K562 (cell line): ENCODE measurements around the gene LPAR2. TPM values are rescaled to one million over a fixed set of nuclear protein-coding genes. Genes with fewer than 3 reads are reported as not detected.

ENCODE experiments used
- ATAC-seq: fragments of 200-7000 bp; cut with Tn5 transposase; 3 replicates; pipeline ENCODE4 v1.9.1; 2020; ENCODE audit warnings: moderate library complexity
- BruUV-seq: library from RNA; stranded (reverse); fragments of 400-500 nt; replicated peaks from 2 replicates; lab custom pipeline; 2021; lab: Mats Ljungman, UMichigan
- CTCF ChIA-PET: fragments of 300-600 bp; formaldehyde crosslinking; extraction: SDS; loops from one replicate; lab custom pipeline; 2021; ENCODE audit warnings: low intra/inter-chr PET ratio; lab: Yijun Ruan, JAX
- POLR2A ChIA-PET: fragments of 300-600, 350-650 bp; sonication (Branson Sonifier 250); formaldehyde crosslinking; extraction: SDS; loops from one replicate; lab custom pipeline; 2021; ENCODE audit warnings: antibody characterized with exemption, inconsistent platforms; lab: Yijun Ruan, JAX
- DNase-seq, 4 experiments: peaks; one replicate each; pipeline versions ENCODE4 v3.0.0 to v3.0.0-alpha.2; 2011 to 2018; ENCODE audit warnings: low spot score in 3 of 4, mixed read lengths in 3 of 4; ENCODE audit errors: extremely low read depth in 1 of 4
- FAIRE-seq: peaks from 2 replicates; lab custom pipeline; 2011; peaks lifted over from hg19 to GRCh38; lab: Jason Lieb, UNC
- H2AFZ ChIP-seq: 2 replicates; pipeline ENCODE4 v1.6.0; 2011; ENCODE audit warnings: low read depth, low read length, control low read depth, inconsistent platforms
- H3K27ac ChIP-seq: fragments of 200-600 bp; 3 replicates; pipeline ENCODE4 v1.8.0; 2011; ENCODE audit warnings: low read depth, mild to moderate bottlenecking, control low read depth, inconsistent platforms, low read length, moderate library complexity, mixed read lengths; ENCODE audit errors: extremely low read depth
- H3K27me3 ChIP-seq, 2 experiments: fragments of 300-600 bp in 1 of 2; 2 replicates in 1 of 2; 3 replicates in 1 of 2; pipeline versions ENCODE4 v1.6.0 to v1.8.0; 2011; ENCODE audit warnings: inconsistent platforms in 2 of 2, low read length in 2 of 2, mild to moderate bottlenecking in 1 of 2, mixed read lengths in 1 of 2, moderate library complexity in 1 of 2; ENCODE audit not compliant: control insufficient read depth in 2 of 2, insufficient read depth in 2 of 2
- H3K36me3 ChIP-seq: fragments of 300-600 bp; 3 replicates; pipeline ENCODE4 v1.8.0; 2011; ENCODE audit warnings: mild to moderate bottlenecking, low read length, inconsistent platforms; ENCODE audit not compliant: control insufficient read depth, insufficient read depth
- H3K4me1 ChIP-seq, 2 experiments: fragments of 200-600 bp in 1 of 2; replicated peaks in 1 of 2; 2 replicates in 1 of 2; 3 replicates in 1 of 2; pipeline versions ENCODE4 v1.5.1 to v1.8.0; 2011; ENCODE audit warnings: inconsistent platforms in 2 of 2, low read length in 2 of 2, mild to moderate bottlenecking in 1 of 2, mixed read lengths in 1 of 2, moderate library complexity in 1 of 2; ENCODE audit not compliant: control insufficient read depth in 2 of 2, insufficient read depth in 2 of 2
- H3K4me2 ChIP-seq: 2 replicates; pipeline ENCODE4 v1.6.1; 2011; ENCODE audit warnings: low read length, control low read depth, inconsistent platforms, mixed read lengths; ENCODE audit not compliant: insufficient read depth
- H3K4me3 ChIP-seq: fragments of 200-600 bp; sonication (generic), shearing (Covaris generic); 2 replicates; pipeline ENCODE4 v1.5.1; 2016; ENCODE audit warnings: control low read depth, inconsistent platforms
- H3K79me2 ChIP-seq: fragments of 200-600 bp; 3 replicates; pipeline ENCODE4 v1.8.0; 2011; ENCODE audit warnings: low read length, inconsistent platforms; ENCODE audit not compliant: control insufficient read depth, insufficient read depth
- H3K9ac ChIP-seq, 2 experiments: 2 replicates each; pipeline versions ENCODE4 v1.6.0 to v1.6.1; 2011; ENCODE audit warnings: low read depth in 2 of 2, low read length in 2 of 2, control low read depth in 1 of 2, inconsistent platforms in 1 of 2, mild to moderate bottlenecking in 1 of 2, mixed read lengths in 1 of 2; ENCODE audit not compliant: insufficient read depth in 1 of 2
- H3K9me1 ChIP-seq: one replicate; pipeline ENCODE4 v1.6.0; 2011; ENCODE audit warnings: inconsistent platforms, mild to moderate bottlenecking, low read length, moderate library complexity; ENCODE audit not compliant: control insufficient read depth, insufficient read depth
- H3K9me3 ChIP-seq: replicated peaks from 2 replicates; pipeline ENCODE4 v1.5.1; 2011; ENCODE audit warnings: low read depth, low read length, inconsistent platforms; ENCODE audit not compliant: control insufficient read depth, insufficient read depth
- H4K20me1 ChIP-seq: replicated peaks from 2 replicates; pipeline ENCODE4 v1.6.1; 2011; ENCODE audit warnings: low read length, inconsistent platforms, mixed read lengths; ENCODE audit not compliant: control insufficient read depth, insufficient read depth
- ARID1B ChIP-seq: fragments of 450-650 bp; IDR thresholded peaks from 2 replicates; pipeline ENCODE4 v1.6.1; 2016; ENCODE audit warnings: antibody characterized with exemption, mild to moderate bottlenecking, inconsistent platforms
- FOXK1 ChIP-seq: sonication (generic); formaldehyde crosslinking; IDR thresholded peaks from 2 replicates; pipeline ENCODE4 v1.8.0; 2022; ENCODE audit warnings: missing genetic modification reagents, mild to moderate bottlenecking, borderline replicate concordance
- GTF2F1 ChIP-seq: IDR thresholded peaks from 2 replicates; pipeline ENCODE4 v1.6.1; 2011; ENCODE audit warnings: low read depth, low read length, improper control_type of control experiment
- HNRNPUL1 ChIP-seq: fragments of 200-400 bp; formaldehyde crosslinking; IDR thresholded peaks from 2 replicates; pipeline ENCODE4 v1.6.1; 2017; ENCODE audit warnings: low read length
- POLR2AphosphoS2 ChIP-seq: IDR thresholded peaks from 2 replicates; pipeline ENCODE4 v1.6.1; 2012; ENCODE audit warnings: low read length, improper control_type of control experiment
- POLR2G ChIP-seq: fragments of 200-400 bp; formaldehyde crosslinking; IDR thresholded peaks from 2 replicates; pipeline ENCODE4 v1.6.1; 2017; ENCODE audit warnings: low read depth, mild to moderate bottlenecking, antibody characterized with exemption, low read length, moderate library complexity
- RBFOX2 ChIP-seq: fragments of 200-400 bp; formaldehyde crosslinking; IDR thresholded peaks from 2 replicates; pipeline ENCODE4 v1.6.1; 2017; ENCODE audit warnings: low read depth, mild to moderate bottlenecking, low read length, moderate library complexity
- ZFP30 ChIP-seq: fragments of 250-450 bp; sonication (Bioruptor Pico); IDR thresholded peaks from 2 replicates; pipeline ENCODE4 v1.8.0; 2022; ENCODE audit warnings: moderate library complexity, mild to moderate bottlenecking, inconsistent platforms, borderline replicate concordance
- ZNF507 ChIP-seq: conservative IDR thresholded peaks from 2 replicates; pipeline ENCODE4 v1.6.1; 2017; ENCODE audit warnings: missing genetic modification characterization, missing compliant biosample characterization
- WGBS: fragments of 100-300 bp; shearing (Covaris generic); methylation state at CpG from one replicate; pipeline ENCODE4 v1.1.6; 2016; ENCODE audit warnings: low coverage, mixed read lengths; ENCODE audit not compliant: insufficient coverage; ENCODE audit errors: missing lambda C conversion rate; 5-methylcytosine and 5-hydroxymethylcytosine counted together
- in situ Hi-C: fragments of 300-500 bp; cut with MboI; formaldehyde crosslinking; loops from 4 replicates; pipeline ENCODE4 v1.15.0; 2018; ENCODE audit warnings: inconsistent platforms, mixed read lengths
- intact Hi-C: fragments of 100-400 bp; cut with micrococcal nuclease; formaldehyde crosslinking; loops from 2 replicates; pipeline ENCODE4 v1.14.2; 2022
- polyA plus RNA-seq, 8 experiments: library from polyadenylated mRNA; depleted of rRNA in 4 of 8; stranded (reverse) in 5 of 8; unstranded in 3 of 8; fragments of >200 nt; fragmentation: Nextera tagmentation in 2 of 8; fragmentation: Illumina TruSeq in 1 of 8; extraction: Ambion mirVana in 2 of 8; extraction: Trizol in 1 of 8; gene quantifications; 2 replicates each; pipeline versions ENCODE4 v1.2.1 to v1.2.3, GENCODE V29; 2011 to 2014; ENCODE audit warnings: inconsistent platforms in 1 of 8, missing spikeins in 1 of 8
- total RNA-seq, 7 experiments: library from RNA; depleted of rRNA in 6 of 7; stranded (reverse); fragments of >200 nt in 6 of 7; fragmentation: Illumina TruSeq in 2 of 7; extraction: Trizol in 2 of 7; gene quantifications; 2 replicates each; pipeline versions ENCODE4 v1.2.1 to v1.2.3, GENCODE V29; 2011 to 2021; ENCODE audit warnings: low replicate concordance in 1 of 7
- TF ChIP-seq, protein P1 (sequence below): sonication (generic); formaldehyde crosslinking; IDR thresholded peaks from 2 replicates; pipeline ENCODE4 v1.8.1; 2023; ENCODE audit warnings: mild to moderate bottlenecking, missing genetic modification reagents

The LPAR2 gene
- total and polyA plus RNA-seq, 9 of the 15 experiments (the other 6 are each of a cell fraction or from before 2014, with no cell fraction given) = 0.63 to 13.8 (median 4.4) TPM

DNA sequence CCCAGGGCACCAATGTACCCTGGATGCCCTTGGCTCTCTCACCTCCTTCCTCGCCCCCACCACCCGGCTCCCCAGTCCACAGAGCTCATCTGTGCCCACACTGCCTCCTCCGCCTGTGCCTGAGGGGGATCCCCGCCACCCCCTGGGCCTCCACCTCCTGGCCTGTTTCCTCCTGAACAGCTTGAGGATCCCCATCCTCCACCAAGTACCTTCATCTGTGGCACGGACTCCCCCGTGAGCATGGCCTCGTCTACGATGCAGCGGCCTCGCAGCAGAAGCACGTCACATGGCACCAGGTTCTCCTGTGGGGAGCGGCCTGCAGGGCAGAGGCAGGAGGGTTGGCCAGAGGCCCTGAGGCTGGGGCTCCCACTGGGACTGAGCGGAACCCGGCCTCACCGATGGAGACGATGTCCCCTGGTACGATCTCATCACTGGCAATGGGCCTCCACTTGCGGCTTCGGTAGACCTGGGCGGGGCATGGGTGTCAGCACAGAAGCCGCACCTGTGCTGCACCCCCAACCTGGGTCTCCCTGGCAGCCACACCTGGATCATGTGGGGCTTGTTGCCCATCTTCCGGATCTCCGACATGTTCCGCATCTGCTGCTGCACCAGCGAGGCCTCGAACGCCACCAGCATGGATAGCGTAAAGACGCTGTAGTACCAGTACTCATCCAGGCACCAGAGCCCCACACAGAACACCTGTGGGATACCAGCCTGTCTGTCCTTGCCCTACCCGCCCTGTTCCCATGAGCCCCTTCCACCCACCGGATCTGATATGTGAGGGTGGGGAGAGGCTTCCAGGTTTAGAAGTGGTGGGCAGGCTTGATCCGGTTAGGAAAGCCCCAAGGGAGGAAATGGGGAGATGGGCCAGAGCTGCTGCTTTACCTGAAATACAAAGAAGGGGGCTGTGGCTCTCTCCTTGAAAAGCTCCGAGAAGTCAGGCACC, 28.7 kb upstream of the LPAR2 start:
- 98% methylated on average over 25 of the region's 33 CpGs for WGBS
- Histone ChIP-seq H3K4me2 (no peak overlapping the region), H3K27me3 (no peaks in the 10 kb centered on the region), H3K79me2 (peaks cover 15% of the 10 kb centered on the region), H3K27ac (no peak overlapping the region), H3K4me3 (no peak overlapping the region), H2AFZ (no peak overlapping the region), H3K4me1 (peaks cover 2 to 14% of the 10 kb centered on the region in 2 experiments; a peak in 4 of 5 replicates), H3K9me3 (no peaks in the 10 kb centered on the region), H3K9me1 (no peaks in the 10 kb centered on the region)
- ATAC-seq (no peak), DNase-seq (peak in 1 of 4 experiments; percentile 9), FAIRE-seq (no peak)
- ChIA-PET CTCF (no interaction called here), POLR2A (interaction anchor here (0.6 to 0.9 kb wide), 2 partner anchors 11 to 13 kb away, joined by 3 read pairs; no protein-coding TSS in a partner anchor)
- intact Hi-C loops = no loop called here
- TF ChIP-seq POLR2G (0 out of 2 replicates have a peak, but pooled peaks have one; percentile 11), GTF2F1 (no peak), HNRNPUL1 (no peak), FOXK1 (CRISPR knock-in tag) (no peak), POLR2AphosphoS2 (no peak), ARID1B (no peak), ZFP30 (CRISPR knock-in tag) (no peak), ZNF507 (tag) (no peak), RBFOX2 (peak; percentile 43; the same call in 1 of the 2 replicates)
- TF ChIP-seq, protein P1, sequence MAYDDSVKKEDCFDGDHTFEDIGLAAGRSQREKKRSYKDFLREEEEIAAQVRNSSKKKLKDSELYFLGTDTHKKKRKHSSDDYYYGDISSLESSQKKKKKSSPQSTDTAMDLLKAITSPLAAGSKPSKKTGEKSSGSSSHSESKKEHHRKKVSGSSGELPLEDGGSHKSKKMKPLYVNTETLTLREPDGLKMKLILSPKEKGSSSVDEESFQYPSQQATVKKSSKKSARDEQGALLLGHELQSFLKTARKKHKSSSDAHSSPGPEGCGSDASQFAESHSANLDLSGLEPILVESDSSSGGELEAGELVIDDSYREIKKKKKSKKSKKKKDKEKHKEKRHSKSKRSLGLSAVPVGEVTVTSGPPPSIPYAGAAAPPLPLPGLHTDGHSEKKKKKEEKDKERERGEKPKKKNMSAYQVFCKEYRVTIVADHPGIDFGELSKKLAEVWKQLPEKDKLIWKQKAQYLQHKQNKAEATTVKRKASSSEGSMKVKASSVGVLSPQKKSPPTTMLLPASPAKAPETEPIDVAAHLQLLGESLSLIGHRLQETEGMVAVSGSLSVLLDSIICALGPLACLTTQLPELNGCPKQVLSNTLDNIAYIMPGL (CRISPR knock-in tag) = no peak
- TF ChIP-seq, all 486 proteins: peak for 2
- in situ Hi-C loops = no loop called here
- no TSS peak for BruUV-seq
- peaks cover 89% of the 10 kb centered on the region for H3K36me3 ChIP-seq
- H3K9ac ChIP-seq = no peak overlapping the region; a peak in 1 of 4 replicates
- peaks cover 3% of the 10 kb centered on the region; the same call in 1 of the 2 replicates for H4K20me1 ChIP-seq
